GM10266 (cell line): Measurements from ENCODE around the gene AHNAK.
"Not testable (repeated sequence)": the region's sequence is repeated elsewhere in the genome, so short reads cannot be mapped to it uniquely, and the experiment has no call there.

Source experiments
- DNase-seq: peaks from one replicate; pipeline ENCODE4 v3.0.0; 2012; ENCODE audit errors: extremely low spot score
- TF ChIP-seq, protein P1 (sequence below): IDR thresholded peaks from 2 replicates; pipeline ENCODE4 v1.5.1; 2012; ENCODE audit warnings: mild to moderate bottlenecking, low read depth; ENCODE audit not compliant: control insufficient read depth, insufficient read depth; ENCODE audit errors: missing control alignments

Gene AHNAK

DNA sequence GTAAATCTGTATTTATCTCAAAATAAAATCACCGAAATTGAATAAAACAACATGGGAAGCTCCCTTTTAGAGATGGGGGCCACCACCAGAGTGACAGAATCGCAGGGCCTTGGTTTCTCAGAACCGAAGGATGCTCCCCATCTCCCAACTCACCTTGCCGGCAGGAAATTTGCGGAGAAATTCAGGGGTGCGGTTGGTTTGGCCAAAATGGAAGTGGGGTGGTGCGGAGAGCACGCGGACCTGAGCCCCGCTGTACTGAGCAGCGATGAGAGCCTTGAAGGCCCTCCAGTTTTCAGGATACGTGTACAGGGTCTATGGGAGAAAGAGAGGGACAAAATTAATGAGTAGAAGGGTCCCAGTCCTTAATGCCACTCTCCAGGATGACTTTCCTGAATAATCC lies 25.8 kb upstream of the AHNAK start:
- no peak for DNase-seq
- TF ChIP-seq, protein P1, sequence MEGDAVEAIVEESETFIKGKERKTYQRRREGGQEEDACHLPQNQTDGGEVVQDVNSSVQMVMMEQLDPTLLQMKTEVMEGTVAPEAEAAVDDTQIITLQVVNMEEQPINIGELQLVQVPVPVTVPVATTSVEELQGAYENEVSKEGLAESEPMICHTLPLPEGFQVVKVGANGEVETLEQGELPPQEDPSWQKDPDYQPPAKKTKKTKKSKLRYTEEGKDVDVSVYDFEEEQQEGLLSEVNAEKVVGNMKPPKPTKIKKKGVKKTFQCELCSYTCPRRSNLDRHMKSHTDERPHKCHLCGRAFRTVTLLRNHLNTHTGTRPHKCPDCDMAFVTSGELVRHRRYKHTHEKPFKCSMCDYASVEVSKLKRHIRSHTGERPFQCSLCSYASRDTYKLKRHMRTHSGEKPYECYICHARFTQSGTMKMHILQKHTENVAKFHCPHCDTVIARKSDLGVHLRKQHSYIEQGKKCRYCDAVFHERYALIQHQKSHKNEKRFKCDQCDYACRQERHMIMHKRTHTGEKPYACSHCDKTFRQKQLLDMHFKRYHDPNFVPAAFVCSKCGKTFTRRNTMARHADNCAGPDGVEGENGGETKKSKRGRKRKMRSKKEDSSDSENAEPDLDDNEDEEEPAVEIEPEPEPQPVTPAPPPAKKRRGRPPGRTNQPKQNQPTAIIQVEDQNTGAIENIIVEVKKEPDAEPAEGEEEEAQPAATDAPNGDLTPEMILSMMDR, result no peak

DNA sequence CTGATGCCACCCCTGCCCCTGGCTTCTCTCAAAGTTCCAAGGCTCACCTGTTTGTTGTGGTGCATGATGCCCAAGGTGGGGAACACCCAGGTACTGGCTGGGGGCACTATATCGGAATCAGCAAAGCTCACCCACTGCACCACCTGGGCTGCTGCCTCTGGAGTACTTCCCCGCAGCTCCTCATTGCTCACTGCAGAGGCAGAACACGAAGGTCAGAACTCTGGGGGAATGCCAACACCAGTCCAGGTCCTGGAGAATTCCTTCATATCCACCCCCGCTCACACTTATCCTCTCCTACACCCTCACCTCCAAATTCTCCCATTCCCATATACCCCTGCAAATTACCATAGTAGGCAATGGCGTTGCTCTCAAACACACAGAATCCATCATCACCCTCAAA lies 24.9 kb upstream of the AHNAK start:
- DNase-seq, result not testable (repeated sequence)

GRCh38 chr11:62570903-62571302 lies 24.3 kb upstream of the AHNAK start:
- not testable (repeated sequence) for DNase-seq

- TF ChIP-seq, protein P1, result no peak
- DNase-seq, result no peak
These were observed 23.0 kb upstream of the AHNAK start for GRCh38 chr11:62569611-62570010.

DNA sequence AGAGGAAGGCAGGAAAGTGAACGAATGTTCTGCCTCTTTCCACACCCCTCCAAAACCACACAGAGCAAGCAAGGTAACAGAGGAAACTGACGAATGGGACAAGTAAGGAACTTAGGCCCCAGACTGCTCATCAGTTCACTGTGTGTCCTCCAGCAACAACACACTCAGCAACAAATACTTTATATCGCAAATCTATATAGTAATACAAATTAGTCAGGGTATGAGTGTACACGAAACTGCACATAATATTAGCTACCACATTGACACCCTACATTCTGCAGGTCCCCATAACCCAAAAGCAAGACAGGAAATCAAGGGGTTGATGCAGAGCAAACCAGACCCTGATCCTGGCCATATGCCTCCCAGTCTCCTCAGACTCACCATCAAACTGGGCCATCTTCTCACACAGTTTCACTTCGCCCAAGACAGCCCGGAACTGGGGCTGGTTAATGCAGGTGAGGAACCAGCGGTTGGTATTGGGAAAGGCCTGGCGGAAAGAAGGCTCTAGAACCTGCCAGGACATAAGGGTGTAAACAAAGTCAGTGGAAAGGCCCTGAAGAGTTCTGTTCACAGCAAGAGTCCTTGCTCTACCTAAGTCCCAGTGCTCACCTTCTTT lies 20.5 kb upstream of the AHNAK start:
- DNase-seq, result no peak
- TF ChIP-seq, protein P1, result no peak

DNA sequence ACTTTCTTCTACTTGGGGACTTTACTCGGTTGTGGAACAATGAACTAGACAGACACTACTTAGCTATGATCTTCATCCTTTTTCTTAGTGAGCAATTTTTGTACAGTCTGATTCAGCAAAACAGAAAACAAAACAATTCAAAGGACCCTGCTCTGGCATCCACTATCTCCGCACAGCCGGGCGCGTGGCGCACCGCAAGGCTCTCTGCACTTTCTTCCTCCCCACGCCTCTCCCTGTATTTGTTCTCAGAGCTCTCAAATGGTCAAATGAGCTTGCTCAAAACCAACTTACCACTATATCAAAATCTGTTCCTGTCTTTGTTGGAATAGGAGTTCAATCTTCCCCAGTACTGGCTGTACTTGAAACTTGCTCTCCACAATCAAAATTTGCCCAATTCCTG lies 19.6 kb upstream of the AHNAK start:
- DNase-seq, result no peak
- TF ChIP-seq, protein P1, result no peak

DNA sequence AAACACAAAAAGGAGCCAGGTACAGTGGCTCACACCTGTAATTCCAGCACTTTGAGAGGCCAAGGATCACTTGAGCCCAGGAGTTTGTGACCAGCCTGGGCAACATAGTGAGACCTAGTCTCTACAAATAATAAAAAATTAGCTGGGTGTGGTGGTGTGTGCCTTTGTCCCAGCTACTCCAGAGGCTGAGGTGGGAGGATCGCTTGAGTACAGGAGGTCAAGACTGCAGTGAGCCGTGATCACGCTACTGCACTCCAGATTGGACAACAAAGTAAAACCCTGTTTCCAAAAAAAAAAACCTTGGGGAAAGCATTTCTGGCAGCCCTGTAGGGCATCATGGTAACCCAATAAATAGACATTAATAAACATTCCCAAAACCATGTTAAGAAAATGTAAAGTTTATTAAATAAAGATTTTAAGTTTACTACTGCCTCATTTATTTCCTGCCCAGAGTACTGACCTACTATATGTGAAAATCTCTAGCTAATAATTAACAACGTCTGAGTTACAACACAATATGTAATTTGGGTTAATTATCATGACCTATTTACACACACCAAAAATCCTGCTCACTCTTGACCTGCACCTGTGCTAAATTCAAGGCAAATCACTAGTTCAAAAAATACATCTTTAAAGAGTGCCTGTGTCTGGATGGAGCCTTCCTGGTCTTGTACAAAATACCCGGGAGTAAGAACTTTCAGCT lies 18.6 kb upstream of the AHNAK start:
- no peak for DNase-seq
- TF ChIP-seq, protein P1, result no peak

DNA sequence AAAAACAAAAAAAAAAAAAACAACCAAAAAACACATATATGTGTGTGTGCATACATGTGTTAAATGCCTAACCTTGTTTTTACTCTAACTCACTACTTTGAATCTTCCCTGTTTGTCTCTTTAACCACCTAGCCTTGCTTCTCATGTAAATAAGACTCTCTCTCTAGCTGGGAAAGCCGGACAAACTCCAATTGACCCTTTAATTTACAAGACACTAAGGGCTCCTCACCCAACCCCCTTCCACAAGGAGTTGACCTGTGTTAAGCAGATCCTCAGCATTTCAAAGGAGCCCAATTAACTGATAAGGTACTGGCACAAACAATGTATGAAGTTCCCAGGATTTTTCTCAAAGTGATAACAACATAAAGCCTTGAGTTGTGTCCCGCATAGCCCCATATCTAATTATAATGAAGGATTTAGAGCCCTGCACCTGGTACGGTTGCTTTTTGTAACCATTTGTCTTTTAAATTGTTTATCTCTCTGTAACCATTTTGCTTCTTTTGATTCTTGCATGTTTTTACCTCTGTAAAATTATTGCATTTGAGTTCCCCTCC lies 15.1 kb upstream of the AHNAK start:
- DNase-seq, result not testable (repeated sequence)
